ENCODE results near the gene OSGEPL1. TPM values are rescaled to one million over a fixed set of nuclear protein-coding genes. Genes with fewer than 3 reads are reported as not detected.
"Not testable (repeated sequence)": the region's sequence is repeated elsewhere in the genome, so short reads cannot be mapped to it uniquely, and the experiment has no call there.

Gene OSGEPL1
- total RNA-seq, 3 donors from 2014 or later = 5.3 to 11.6 (median 9.2) TPM

GRCh38 chr2:189729430-189729829 is 33.2 kb downstream of the OSGEPL1 start:
- Histone ChIP-seq H3K36me3 (no peaks in the 10 kb centered on the region), H3K4me1 (no peaks in the 10 kb centered on the region), H3K9me3 (no peaks in the 10 kb centered on the region), H3K4me3 (no peak overlapping the region), H3K27ac (no peak overlapping the region), H3K27me3 (no peaks in the 10 kb centered on the region)
- no peak for DNase-seq (ENCODE audit: low spot score in 2 of 2)
- intact Hi-C loops (cut with DNase I; ENCODE audit: low total_unique reads) = no loop called here
- TF ChIP-seq CTCF (IDR thresholded peaks at IDR 0.05) (no peak), POLR2A (IDR thresholded peaks at IDR 0.05) (no peak), POLR2AphosphoS5 (IDR thresholded peaks at IDR 0.05) (no peak)

GRCh38 chr2:189726849-189727248 is 35.7 kb downstream of the OSGEPL1 start:
- no peak for TF ChIP-seq POLR2AphosphoS5 (IDR thresholded peaks at IDR 0.05)
- TF ChIP-seq POLR2A (IDR thresholded peaks at IDR 0.05) = no peak
- TF ChIP-seq CTCF (IDR thresholded peaks at IDR 0.05) = no peak
- intact Hi-C loops (cut with DNase I; ENCODE audit: low total_unique reads) = no loop called here

GRCh38 chr2:189726271-189726670 is 36.3 kb downstream of the OSGEPL1 start:
- Histone ChIP-seq H3K4me1 (no peaks in the 10 kb centered on the region), H3K9me3 (no peaks in the 10 kb centered on the region), H3K27me3 (no peaks in the 10 kb centered on the region), H3K27ac (no peak overlapping the region), H3K36me3 (no peaks in the 10 kb centered on the region), H3K4me3 (no peak overlapping the region)
- TF ChIP-seq POLR2A (IDR thresholded peaks at IDR 0.05) (no peak), POLR2AphosphoS5 (IDR thresholded peaks at IDR 0.05) (no peak), CTCF (IDR thresholded peaks at IDR 0.05) (no peak)
- intact Hi-C loops (cut with DNase I; ENCODE audit: low total_unique reads) = no loop called here
- no peak for DNase-seq (ENCODE audit: low spot score in 2 of 2)

More at GRCh38 chr2:189726849-189727248, 35.7 kb downstream of the OSGEPL1 start:
- Histone ChIP-seq H3K27ac (no peak overlapping the region), H3K27me3 (no peaks in the 10 kb centered on the region), H3K4me1 (no peaks in the 10 kb centered on the region), H3K9me3 (no peaks in the 10 kb centered on the region), H3K4me3 (no peak overlapping the region), H3K36me3 (no peaks in the 10 kb centered on the region)
- no peak for DNase-seq (ENCODE audit: low spot score in 2 of 2)

GRCh38 chr2:189723192-189723591 is 39.4 kb downstream of the OSGEPL1 start:
- Histone ChIP-seq H3K4me3 (no peak overlapping the region), H3K27me3 (no peaks in the 10 kb centered on the region), H3K27ac (no peak overlapping the region), H3K36me3 (no peaks in the 10 kb centered on the region), H3K9me3 (no peaks in the 10 kb centered on the region), H3K4me1 (no peaks in the 10 kb centered on the region)
- no peak for DNase-seq (ENCODE audit: low spot score in 2 of 2)
- TF ChIP-seq POLR2AphosphoS5 (IDR thresholded peaks at IDR 0.05) (no peak), CTCF (IDR thresholded peaks at IDR 0.05) (no peak), POLR2A (IDR thresholded peaks at IDR 0.05) (no peak)
- intact Hi-C loops (cut with DNase I; ENCODE audit: low total_unique reads) = no loop called here

GRCh38 chr2:189719571-189719970 is 43.0 kb downstream of the OSGEPL1 start:
- TF ChIP-seq POLR2AphosphoS5 (IDR thresholded peaks at IDR 0.05) (no peak), CTCF (IDR thresholded peaks at IDR 0.05) (no peak), POLR2A (IDR thresholded peaks at IDR 0.05) (no peak)
- DNase-seq (ENCODE audit: low spot score in 2 of 2) = no peak
- no peaks in the 10 kb centered on the region for H3K9me3 ChIP-seq
- no peaks in the 10 kb centered on the region for H3K27me3 ChIP-seq
- no peaks in the 10 kb centered on the region for H3K4me1 ChIP-seq
- intact Hi-C loops (cut with DNase I; ENCODE audit: low total_unique reads) = no loop called here
- no peaks in the 10 kb centered on the region for H3K36me3 ChIP-seq
- no peak overlapping the region for H3K27ac ChIP-seq
- no peak overlapping the region for H3K4me3 ChIP-seq

- H3K27ac ChIP-seq; H3K27me3 ChIP-seq; intact Hi-C loops (cut with DNase I; ENCODE audit: low total_unique reads); H3K36me3 ChIP-seq; H3K4me3 ChIP-seq; H3K4me1 ChIP-seq; DNase-seq (ENCODE audit: low spot score in 2 of 2); H3K9me3 ChIP-seq: not testable (repeated sequence)
Measured at GRCh38 chr2:189717593-189717992, 45.0 kb downstream of the OSGEPL1 start.

Measured in breast epithelium (tissue), 4 donors.